HEK293T (cell line): Measurements from ENCODE around the gene ARID4A.
"Not testable (repeated sequence)": the region's sequence is repeated elsewhere in the genome, so short reads cannot be mapped to it uniquely, and the experiment has no call there.

Source experiments
- ARNT ChIP-seq: fragments of 450-650 bp; IDR thresholded peaks from 2 replicates; pipeline ENCODE4 v1.6.1; 2017; ENCODE audit warnings: mild to moderate bottlenecking
- BHLHE40 ChIP-seq: fragments of 450-650 bp; IDR thresholded peaks from 2 replicates; pipeline ENCODE4 v1.6.1; 2016; ENCODE audit warnings: mild to moderate bottlenecking, moderate library complexity, borderline replicate concordance
- ELF4 ChIP-seq: fragments of 450-650 bp; IDR thresholded peaks from 2 replicates; pipeline ENCODE4 v1.6.1; 2017; ENCODE audit warnings: antibody characterized with exemption
- FOXA1 ChIP-seq: fragments of 450-650 bp; IDR thresholded peaks from 2 replicates; pipeline ENCODE4 v1.6.1; 2016; ENCODE audit warnings: mild to moderate bottlenecking
- FOXK2 ChIP-seq: fragments of 450-650 bp; IDR thresholded peaks from 2 replicates; pipeline ENCODE4 v1.6.1; 2016; ENCODE audit warnings: mild to moderate bottlenecking
- FOXM1 ChIP-seq: fragments of 450-650 bp; IDR thresholded peaks from 2 replicates; pipeline ENCODE4 v1.6.1; 2017; ENCODE audit warnings: mild to moderate bottlenecking, borderline replicate concordance
- SP1 ChIP-seq: fragments of 450-650 bp; IDR thresholded peaks from 2 replicates; pipeline ENCODE4 v1.6.1; 2017
- SUZ12 ChIP-seq: fragments of 450-650 bp; IDR thresholded peaks from 2 replicates; pipeline ENCODE4 v1.6.1; 2016; ENCODE audit warnings: mild to moderate bottlenecking

DNA sequence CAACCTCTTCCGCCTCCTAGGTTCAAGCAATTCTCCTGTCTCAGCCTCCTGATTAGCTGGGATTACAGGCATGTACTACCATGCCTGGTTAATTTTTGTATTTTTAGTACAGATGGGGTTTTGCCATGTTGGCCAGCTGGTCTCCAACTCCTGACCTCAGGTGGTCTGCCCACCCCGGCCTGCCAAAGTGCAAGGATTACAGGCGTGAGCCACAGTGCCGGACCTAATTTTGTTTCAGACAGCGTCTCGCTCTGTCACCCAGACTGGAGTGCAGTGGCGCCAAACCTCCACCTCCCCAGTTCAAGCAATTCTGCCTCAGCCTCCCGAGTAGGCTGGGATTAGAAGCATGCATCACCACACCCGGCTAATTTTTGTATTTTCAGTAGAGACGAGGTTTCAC lies 36.4 kb upstream of the ARID4A start:
- TF ChIP-seq SP1, FOXK2, BHLHE40, ARNT, SUZ12, FOXA1, FOXM1, ELF4: not testable (repeated sequence)
